B cell (primary cell): ENCODE results near the gene RNFT2. TPM values are rescaled to one million over a fixed set of nuclear protein-coding genes. Genes with fewer than 3 reads are reported as not detected.

Experiments used
- ATAC-seq: fragments of 200-7000 bp; cut with Tn5 transposase; one replicate; pipeline ENCODE4 v1.10.0; 2021; ENCODE audit warnings: low read depth, mild to moderate bottlenecking, moderate number of reproducible peaks, moderate library complexity
- CTCF ChIA-PET: fragments of 350-600 bp; sonication (Branson Sonifier 250); formaldehyde crosslinking; loops from one replicate; lab custom pipeline; 2021; ENCODE audit warnings: antibody characterized with exemption, inconsistent platforms; lab: Charles Lee
- POLR2A ChIA-PET: fragments of 350-600 bp; sonication (Branson Sonifier 250); formaldehyde crosslinking; loops from one replicate; lab custom pipeline; 2021; ENCODE audit warnings: antibody characterized with exemption; lab: Charles Lee
- DNase-seq: peaks from one replicate; pipeline ENCODE4 v3.0.0; 2013
- H2AFZ ChIP-seq: 2 replicates; pipeline ENCODE4 v1.6.1; 2012; ENCODE audit warnings: mild to moderate bottlenecking, low read depth, low read length; ENCODE audit not compliant: insufficient read depth, poor library complexity, severe bottlenecking
- H3K27ac ChIP-seq, 2 donors: 1 replicate in 1 of 2; 2 replicates in 1 of 2; pipeline ENCODE4 v1.5.1; 2012 to 2013; ENCODE audit warnings: low read length in 2 of 2, mild to moderate bottlenecking in 2 of 2, moderate library complexity in 1 of 2
- H3K27me3 ChIP-seq, 4 experiments: fragments of 200-600 bp in 1 of 4; sonication (generic) in 1 of 4; replicated peaks in 1 of 4; 1 replicate in 2 of 4; 2 replicates in 2 of 4; pipeline versions ENCODE4 v1.6.1 to v1.7.0; 2013 to 2016; ENCODE audit warnings: low read length in 3 of 4, mild to moderate bottlenecking in 2 of 4, mixed read lengths in 1 of 4, moderate library complexity in 1 of 4; ENCODE audit not compliant: insufficient read depth in 4 of 4, control insufficient read depth in 3 of 4; ENCODE audit errors: control extremely low read depth in 1 of 4
- H3K36me3 ChIP-seq, 2 experiments: replicated peaks in 1 of 2; 1 replicate in 1 of 2; 2 replicates in 1 of 2; pipeline versions ENCODE4 v1.6.1 to v1.7.1; 2013; ENCODE audit warnings: low read length in 1 of 2; ENCODE audit not compliant: insufficient read depth in 2 of 2, control insufficient read depth in 1 of 2; ENCODE audit errors: control extremely low read depth in 1 of 2, extremely low read depth in 1 of 2
- H3K4me1 ChIP-seq, 2 donors: fragments of 200-600 bp in 1 of 2; sonication (generic) in 1 of 2; 1 replicate in 1 of 2; 2 replicates in 1 of 2; pipeline versions ENCODE4 v1.5.1 to v1.6.1; 2013 to 2017; ENCODE audit warnings: low read length in 2 of 2; ENCODE audit not compliant: control insufficient read depth in 2 of 2, insufficient read depth in 2 of 2
- H3K4me2 ChIP-seq: replicated peaks from 2 replicates; pipeline ENCODE3; 2012; ENCODE audit warnings: mild to moderate bottlenecking, low read depth, low read length; ENCODE audit not compliant: poor library complexity, severe bottlenecking
- H3K4me3 ChIP-seq, 5 experiments: fragments of 200-600 bp in 1 of 5; sonication (generic) in 1 of 5; 1 replicate in 3 of 5; 2 replicates in 2 of 5; pipeline versions ENCODE4 v1.5.1 to v1.7.0; 2011 to 2016; ENCODE audit warnings: low read length in 4 of 5, mild to moderate bottlenecking in 4 of 5, low read depth in 2 of 5, control low read depth in 1 of 5, moderate library complexity in 1 of 5; ENCODE audit not compliant: insufficient read depth in 1 of 5; ENCODE audit errors: control extremely low read depth in 1 of 5, extremely low read depth in 1 of 5
- H3K79me2 ChIP-seq: fragments of 200-600 bp; sonication (generic); one replicate; pipeline ENCODE4 v1.6.0; 2016; ENCODE audit warnings: low read length; ENCODE audit not compliant: control insufficient read depth, insufficient read depth
- H3K9ac ChIP-seq: fragments of 200-600 bp; sonication (generic); 2 replicates; pipeline ENCODE4 v1.6.1; 2017; ENCODE audit warnings: mild to moderate bottlenecking, low read length, moderate library complexity
- H3K9me3 ChIP-seq, 3 donors: one replicate each; pipeline versions ENCODE4 v1.6.1 to v1.7.1; 2013; ENCODE audit warnings: low read length in 2 of 3; ENCODE audit not compliant: control insufficient read depth in 2 of 3, insufficient read depth in 1 of 3; ENCODE audit errors: control extremely low read depth in 1 of 3
- H4K20me1 ChIP-seq: 2 replicates; pipeline ENCODE4 v1.6.0; 2012; ENCODE audit warnings: mild to moderate bottlenecking, low read length; ENCODE audit not compliant: insufficient read depth, control insufficient read depth, poor library complexity, severe bottlenecking
- H3K27ac Mint-ChIP-seq: one replicate; pipeline ENCODE4 v1.8.0; 2021; ENCODE audit warnings: mixed read lengths
- H3K27me3 Mint-ChIP-seq: one replicate; pipeline ENCODE4 v1.8.0; 2021; ENCODE audit warnings: mixed read lengths
- H3K4me1 Mint-ChIP-seq: one replicate; pipeline ENCODE4 v1.8.0; 2021; ENCODE audit warnings: mixed read lengths
- H3K4me3 Mint-ChIP-seq: one replicate; pipeline ENCODE4 v1.8.0; 2021; ENCODE audit warnings: mixed read lengths
- H3K9me3 Mint-ChIP-seq: one replicate; pipeline ENCODE4 v1.8.0; 2022; ENCODE audit warnings: mixed read lengths; ENCODE audit not compliant: insufficient read depth
- CTCF ChIP-seq: fragments of 200-600 bp; IDR thresholded peaks from one replicate; pipeline ENCODE4 v1.8.0; 2022; ENCODE audit warnings: antibody characterized with exemption, mild to moderate bottlenecking
- EZH2 ChIP-seq: IDR thresholded peaks from 2 replicates; pipeline ENCODE4 v1.6.1; 2012; ENCODE audit warnings: borderline replicate concordance, low read depth, mild to moderate bottlenecking, moderate library complexity, low read length; ENCODE audit not compliant: insufficient read depth, poor library complexity, severe bottlenecking
- WGBS: methylation state at CpG from one replicate; pipeline ENCODE4 v1.1.5; 2013; ENCODE audit warnings: missing lambda C conversion rate; ENCODE audit not compliant: insufficient coverage; 5-methylcytosine and 5-hydroxymethylcytosine counted together
- intact Hi-C: fragments of 100-400 bp; cut with micrococcal nuclease; formaldehyde crosslinking; loops from one replicate; pipeline ENCODE4 v1.10.0; 2022
- polyA plus RNA-seq: library from polyadenylated mRNA; depleted of rRNA; stranded (reverse); fragments of >200 nt; gene quantifications from 2 replicates; pipeline ENCODE4 v1.2.3, GENCODE V29; 2012
- total RNA-seq, 2 donors: library from RNA; stranded (reverse); fragments of 120-200 nt in 1 of 2; gene quantifications; 1 replicate in 1 of 2; 2 replicates in 1 of 2; pipeline versions ENCODE4 v1.2.3 to v1.2.4, GENCODE V29; 2013 to 2022

RNFT2 gene
- total and polyA plus RNA-seq, 2 donors (not counting 1 experiment from before 2014, with no cell fraction given) = 5.2 to 18.2 TPM

GRCh38 chr12:116896411-116896924 lies 158.4 kb downstream of the RNFT2 start:
- Histone ChIP-seq H2AFZ (no peak overlapping the region), H3K9me3 (peaks cover 0 to 3% (median 0%) of the 10 kb centered on the region in 3 donors), H3K4me1 (no peaks in the 10 kb centered on the region), H3K27me3 (peaks cover 0 to 9% (median 1%) of the 10 kb centered on the region in 4 experiments), H4K20me1 (no peaks in the 10 kb centered on the region), H3K4me2 (no peak overlapping the region), H3K36me3 (no peaks in the 10 kb centered on the region), H3K4me3 (no peak overlapping the region), H3K27ac (no peak overlapping the region), H3K79me2 (no peaks in the 10 kb centered on the region), H3K9ac (no peak overlapping the region)
- TF ChIP-seq CTCF = no peak
- no peak for TF ChIP-seq EZH2
- H3K27me3 Mint-ChIP-seq = peaks cover 29% of the 10 kb centered on the region
- H3K4me1 Mint-ChIP-seq = no peaks in the 10 kb centered on the region
- no peak overlapping the region for H3K27ac Mint-ChIP-seq
- CTCF ChIA-PET = no interaction called here
- POLR2A ChIA-PET = no interaction called here
- 85% methylated on average over 7 of the region's 7 CpGs for WGBS
- ATAC-seq = no peak
- no peak for DNase-seq
- H3K9me3 Mint-ChIP-seq = no peaks in the 10 kb centered on the region
- intact Hi-C loops = no loop called here
- no peak overlapping the region for H3K4me3 Mint-ChIP-seq

DNA sequence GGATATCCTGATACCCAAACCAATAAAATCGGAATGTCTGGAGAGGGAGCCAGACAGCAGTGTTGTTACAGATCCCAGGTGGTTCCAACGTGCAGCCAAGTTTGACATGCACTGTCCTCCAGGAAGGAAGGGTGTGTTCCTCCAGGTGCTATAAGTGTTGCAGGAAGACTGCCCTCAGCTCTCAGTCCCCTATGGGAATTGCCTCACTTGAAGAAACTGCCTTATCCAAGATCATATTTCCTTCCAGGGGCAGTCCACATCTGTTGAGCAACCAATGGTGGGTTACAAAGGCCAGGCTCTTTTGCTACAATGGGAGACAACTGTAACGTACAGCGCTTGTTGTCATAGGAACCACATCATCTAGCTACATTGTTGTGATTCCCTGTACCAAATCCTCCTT lies 159.4 kb downstream of the RNFT2 start:
- ATAC-seq (no peak), DNase-seq (no peak)
- no peaks in the 10 kb centered on the region for H3K4me1 Mint-ChIP-seq
- peaks cover 0 to 2% (median 0%) of the 10 kb centered on the region in 3 donors for H3K9me3 ChIP-seq
- no peak overlapping the region for H3K4me3 Mint-ChIP-seq
- no peak overlapping the region for H3K4me2 ChIP-seq
- H3K27me3 Mint-ChIP-seq = peaks cover 40% of the 10 kb centered on the region
- no peaks in the 10 kb centered on the region for H3K79me2 ChIP-seq
- no peak overlapping the region for H3K27ac ChIP-seq
- no peaks in the 10 kb centered on the region for H3K4me1 ChIP-seq
- ChIA-PET CTCF (no interaction called here), POLR2A (no interaction called here)
- no peak overlapping the region for H3K4me3 ChIP-seq
- no peak overlapping the region for H2AFZ ChIP-seq
- intact Hi-C loops = no loop called here
- peaks cover 0 to 9% (median 4%) of the 10 kb centered on the region in 4 experiments for H3K27me3 ChIP-seq
- H4K20me1 ChIP-seq = no peaks in the 10 kb centered on the region
- H3K9ac ChIP-seq = no peak overlapping the region
- WGBS = 52% methylated on average over 4 of the region's 4 CpGs
- no peaks in the 10 kb centered on the region for H3K9me3 Mint-ChIP-seq
- TF ChIP-seq CTCF (no peak), EZH2 (no peak)
- H3K36me3 ChIP-seq = no peaks in the 10 kb centered on the region
- H3K27ac Mint-ChIP-seq = no peak overlapping the region
